ENCODE measurements around the gene PTH2.

The PTH2 gene

GRCh38 chr19:49415102-49415809 is 8.0 kb downstream of the PTH2 start:
- no peak for DNase-seq (ENCODE audit: low read depth in 2 of 2, low spot score in 1 of 2)

GRCh38 chr19:49414256-49414655 is 9.0 kb downstream of the PTH2 start:
- no peak for DNase-seq (ENCODE audit: low read depth in 2 of 2, low spot score in 1 of 2)

GRCh38 chr19:49413348-49413747 is 9.9 kb downstream of the PTH2 start:
- DNase-seq (ENCODE audit: low read depth in 2 of 2, low spot score in 1 of 2) = no peak

- DNase-seq (ENCODE audit: low read depth in 2 of 2, low spot score in 1 of 2) = no peak
Measured at GRCh38 chr19:49411681-49412326, 11.4 kb downstream of the PTH2 start.

- DNase-seq (ENCODE audit: low read depth in 2 of 2, low spot score in 1 of 2) = no peak
Measured at GRCh38 chr19:49409441-49410029, 13.7 kb downstream of the PTH2 start.

- no peak for DNase-seq (ENCODE audit: low read depth in 2 of 2, low spot score in 1 of 2)
Measured at GRCh38 chr19:49408816-49409440, 14.3 kb downstream of the PTH2 start.

- DNase-seq (ENCODE audit: low read depth in 2 of 2, low spot score in 1 of 2) = no peak
Measured at GRCh38 chr19:49407482-49408015, 15.7 kb downstream of the PTH2 start.

- DNase-seq (ENCODE audit: low read depth in 2 of 2, low spot score in 1 of 2) = no peak
Measured at GRCh38 chr19:49407079-49407478, 16.2 kb downstream of the PTH2 start.

- DNase-seq (ENCODE audit: low read depth in 2 of 2, low spot score in 1 of 2) = no peak
Measured at GRCh38 chr19:49403404-49404187, 19.6 kb downstream of the PTH2 start.

GRCh38 chr19:49400029-49400428 is 23.2 kb downstream of the PTH2 start:
- no peak for DNase-seq (ENCODE audit: low read depth in 2 of 2, low spot score in 1 of 2)

- no peak for DNase-seq (ENCODE audit: low read depth in 2 of 2, low spot score in 1 of 2)
Measured at GRCh38 chr19:49398931-49399330, 24.3 kb downstream of the PTH2 start.

- no peak for DNase-seq (ENCODE audit: low read depth in 2 of 2, low spot score in 1 of 2)
Measured at GRCh38 chr19:49398001-49398615, 25.1 kb downstream of the PTH2 start.

GRCh38 chr19:49396738-49397505 is 26.3 kb downstream of the PTH2 start:
- DNase-seq (ENCODE audit: low read depth in 2 of 2, low spot score in 1 of 2) = no peak

GRCh38 chr19:49395581-49396407 is 27.4 kb downstream of the PTH2 start:
- DNase-seq (ENCODE audit: low read depth in 2 of 2, low spot score in 1 of 2) = no peak

- no peak for DNase-seq (ENCODE audit: low read depth in 2 of 2, low spot score in 1 of 2)
Measured at GRCh38 chr19:49393881-49394280, 29.4 kb downstream of the PTH2 start.

- peak; percentile 56 to 58 for DNase-seq (ENCODE audit: low read depth in 2 of 2, low spot score in 1 of 2)
Measured at GRCh38 chr19:49391581-49392399, 31.5 kb downstream of the PTH2 start.

GRCh38 chr19:49390929-49391359 is 32.3 kb downstream of the PTH2 start:
- no peak for DNase-seq (ENCODE audit: low read depth in 2 of 2, low spot score in 1 of 2)

All from stimulated activated CD8-positive, alpha-beta memory T cell treated with anti-CD3 and anti-CD28 coated beads, Interleukin-4, amount 100 ng/mL, for 4 hours (primary cell).